Measurements from ENCODE around the gene CCDC85A.

DNA sequence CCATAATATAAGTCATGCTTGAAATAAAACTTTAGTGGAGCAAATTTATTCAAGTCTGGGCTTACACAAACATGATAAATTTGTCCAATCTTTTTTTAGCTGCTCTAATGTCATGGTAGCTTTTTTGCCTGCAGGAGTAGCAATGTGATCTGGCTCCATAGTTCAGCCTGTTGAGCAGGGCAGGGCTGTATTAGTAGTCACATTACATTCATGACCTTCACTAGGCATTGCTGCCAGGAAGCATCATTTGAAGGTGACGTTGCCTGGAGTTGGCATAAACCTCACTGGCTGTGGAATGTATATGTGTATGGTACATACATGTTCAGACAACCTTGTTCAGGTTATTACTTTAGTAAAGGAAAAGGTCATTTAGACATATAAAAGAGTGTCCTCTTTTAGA is 76.6 kb downstream of the CCDC85A start:
- TF ChIP-seq, protein P1, sequence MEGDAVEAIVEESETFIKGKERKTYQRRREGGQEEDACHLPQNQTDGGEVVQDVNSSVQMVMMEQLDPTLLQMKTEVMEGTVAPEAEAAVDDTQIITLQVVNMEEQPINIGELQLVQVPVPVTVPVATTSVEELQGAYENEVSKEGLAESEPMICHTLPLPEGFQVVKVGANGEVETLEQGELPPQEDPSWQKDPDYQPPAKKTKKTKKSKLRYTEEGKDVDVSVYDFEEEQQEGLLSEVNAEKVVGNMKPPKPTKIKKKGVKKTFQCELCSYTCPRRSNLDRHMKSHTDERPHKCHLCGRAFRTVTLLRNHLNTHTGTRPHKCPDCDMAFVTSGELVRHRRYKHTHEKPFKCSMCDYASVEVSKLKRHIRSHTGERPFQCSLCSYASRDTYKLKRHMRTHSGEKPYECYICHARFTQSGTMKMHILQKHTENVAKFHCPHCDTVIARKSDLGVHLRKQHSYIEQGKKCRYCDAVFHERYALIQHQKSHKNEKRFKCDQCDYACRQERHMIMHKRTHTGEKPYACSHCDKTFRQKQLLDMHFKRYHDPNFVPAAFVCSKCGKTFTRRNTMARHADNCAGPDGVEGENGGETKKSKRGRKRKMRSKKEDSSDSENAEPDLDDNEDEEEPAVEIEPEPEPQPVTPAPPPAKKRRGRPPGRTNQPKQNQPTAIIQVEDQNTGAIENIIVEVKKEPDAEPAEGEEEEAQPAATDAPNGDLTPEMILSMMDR (IDR thresholded peaks at IDR 0.05): no peak
- TF ChIP-seq POLR2A (IDR thresholded peaks at IDR 0.05): no peak
